K562 (cell line): ENCODE measurements around the gene CXCL14. TPM values are rescaled to one million over a fixed set of nuclear protein-coding genes. Genes with fewer than 3 reads are reported as not detected.

ENCODE experiments used
- ATAC-seq: fragments of 200-7000 bp; cut with Tn5 transposase; 3 replicates; pipeline ENCODE4 v1.9.1; 2020; ENCODE audit warnings: moderate library complexity
- BruUV-seq: library from RNA; stranded (reverse); fragments of 400-500 nt; replicated peaks from 2 replicates; lab custom pipeline; 2021; lab: Mats Ljungman, UMichigan
- CTCF ChIA-PET: fragments of 300-600 bp; formaldehyde crosslinking; extraction: SDS; loops from one replicate; lab custom pipeline; 2021; ENCODE audit warnings: low intra/inter-chr PET ratio; lab: Yijun Ruan, JAX
- POLR2A ChIA-PET: fragments of 300-600, 350-650 bp; sonication (Branson Sonifier 250); formaldehyde crosslinking; extraction: SDS; loops from one replicate; lab custom pipeline; 2021; ENCODE audit warnings: antibody characterized with exemption, inconsistent platforms; lab: Yijun Ruan, JAX
- DNase-seq, 4 experiments: peaks; one replicate each; pipeline versions ENCODE4 v3.0.0 to v3.0.0-alpha.2; 2011 to 2018; ENCODE audit warnings: low spot score in 3 of 4, mixed read lengths in 3 of 4; ENCODE audit errors: extremely low read depth in 1 of 4
- FAIRE-seq: peaks from 2 replicates; lab custom pipeline; 2011; peaks lifted over from hg19 to GRCh38; lab: Jason Lieb, UNC
- H2AFZ ChIP-seq: 2 replicates; pipeline ENCODE4 v1.6.0; 2011; ENCODE audit warnings: low read depth, low read length, control low read depth, inconsistent platforms
- H3K27ac ChIP-seq: fragments of 200-600 bp; 3 replicates; pipeline ENCODE4 v1.8.0; 2011; ENCODE audit warnings: low read depth, mild to moderate bottlenecking, control low read depth, inconsistent platforms, low read length, moderate library complexity, mixed read lengths; ENCODE audit errors: extremely low read depth
- H3K27me3 ChIP-seq, 2 experiments: fragments of 300-600 bp in 1 of 2; 2 replicates in 1 of 2; 3 replicates in 1 of 2; pipeline versions ENCODE4 v1.6.0 to v1.8.0; 2011; ENCODE audit warnings: inconsistent platforms in 2 of 2, low read length in 2 of 2, mild to moderate bottlenecking in 1 of 2, mixed read lengths in 1 of 2, moderate library complexity in 1 of 2; ENCODE audit not compliant: control insufficient read depth in 2 of 2, insufficient read depth in 2 of 2
- H3K36me3 ChIP-seq: fragments of 300-600 bp; 3 replicates; pipeline ENCODE4 v1.8.0; 2011; ENCODE audit warnings: mild to moderate bottlenecking, low read length, inconsistent platforms; ENCODE audit not compliant: control insufficient read depth, insufficient read depth
- H3K4me1 ChIP-seq, 2 experiments: fragments of 200-600 bp in 1 of 2; replicated peaks in 1 of 2; 2 replicates in 1 of 2; 3 replicates in 1 of 2; pipeline versions ENCODE4 v1.5.1 to v1.8.0; 2011; ENCODE audit warnings: inconsistent platforms in 2 of 2, low read length in 2 of 2, mild to moderate bottlenecking in 1 of 2, mixed read lengths in 1 of 2, moderate library complexity in 1 of 2; ENCODE audit not compliant: control insufficient read depth in 2 of 2, insufficient read depth in 2 of 2
- H3K4me2 ChIP-seq: 2 replicates; pipeline ENCODE4 v1.6.1; 2011; ENCODE audit warnings: low read length, control low read depth, inconsistent platforms, mixed read lengths; ENCODE audit not compliant: insufficient read depth
- H3K4me3 ChIP-seq: fragments of 200-600 bp; sonication (generic), shearing (Covaris generic); 2 replicates; pipeline ENCODE4 v1.5.1; 2016; ENCODE audit warnings: control low read depth, inconsistent platforms
- H3K79me2 ChIP-seq: fragments of 200-600 bp; 3 replicates; pipeline ENCODE4 v1.8.0; 2011; ENCODE audit warnings: low read length, inconsistent platforms; ENCODE audit not compliant: control insufficient read depth, insufficient read depth
- H3K9ac ChIP-seq, 2 experiments: 2 replicates each; pipeline versions ENCODE4 v1.6.0 to v1.6.1; 2011; ENCODE audit warnings: low read depth in 2 of 2, low read length in 2 of 2, control low read depth in 1 of 2, inconsistent platforms in 1 of 2, mild to moderate bottlenecking in 1 of 2, mixed read lengths in 1 of 2; ENCODE audit not compliant: insufficient read depth in 1 of 2
- H3K9me1 ChIP-seq: one replicate; pipeline ENCODE4 v1.6.0; 2011; ENCODE audit warnings: inconsistent platforms, mild to moderate bottlenecking, low read length, moderate library complexity; ENCODE audit not compliant: control insufficient read depth, insufficient read depth
- H3K9me3 ChIP-seq: replicated peaks from 2 replicates; pipeline ENCODE4 v1.5.1; 2011; ENCODE audit warnings: low read depth, low read length, inconsistent platforms; ENCODE audit not compliant: control insufficient read depth, insufficient read depth
- H4K20me1 ChIP-seq: replicated peaks from 2 replicates; pipeline ENCODE4 v1.6.1; 2011; ENCODE audit warnings: low read length, inconsistent platforms, mixed read lengths; ENCODE audit not compliant: control insufficient read depth, insufficient read depth
- ARNT ChIP-seq, 2 experiments: fragments of 450-650 bp; IDR thresholded peaks; 2 replicates each; pipeline ENCODE4 v1.6.1; 2016; ENCODE audit warnings: mild to moderate bottlenecking in 1 of 2
- ETS2 ChIP-seq: IDR thresholded peaks from 2 replicates; pipeline ENCODE4 v1.6.1; 2016; ENCODE audit warnings: borderline replicate concordance, missing genetic modification characterization, mild to moderate bottlenecking, moderate library complexity, missing compliant biosample characterization; ENCODE audit not compliant: poor library complexity, severe bottlenecking
- ETV1 ChIP-seq: fragments of 450-650 bp; conservative IDR thresholded peaks from 2 replicates; pipeline ENCODE4 v1.6.1; 2016; ENCODE audit warnings: missing genetic modification characterization, control low read depth, low read depth, missing compliant biosample characterization
- MBD2 ChIP-seq: sonication (generic); IDR thresholded peaks from 2 replicates; pipeline ENCODE4 v1.6.1; 2016; ENCODE audit warnings: low read depth, borderline replicate concordance
- MTA2 ChIP-seq: fragments of 450-650 bp; IDR thresholded peaks from 2 replicates; pipeline ENCODE4 v1.6.1; 2016; ENCODE audit warnings: low read depth
- NFE2 ChIP-seq: IDR thresholded peaks from 2 replicates; pipeline ENCODE4 v1.6.1; 2014; ENCODE audit warnings: antibody characterized with exemption, low read depth
- NFIC ChIP-seq: fragments of 450-650 bp; IDR thresholded peaks from 2 replicates; pipeline ENCODE4 v1.6.1; 2017; ENCODE audit warnings: mild to moderate bottlenecking, inconsistent platforms
- NR1H2 ChIP-seq: sonication (generic); formaldehyde crosslinking; IDR thresholded peaks from 2 replicates; pipeline ENCODE4 v1.4.0; 2020; ENCODE audit warnings: mild to moderate bottlenecking, missing genetic modification reagents
- ZNF232 ChIP-seq: sonication (generic); formaldehyde crosslinking; IDR thresholded peaks from 2 replicates; pipeline ENCODE4 v1.8.0; 2022; ENCODE audit warnings: mild to moderate bottlenecking, missing genetic modification reagents
- ZNF347 ChIP-seq: fragments of 450-650 bp; formaldehyde crosslinking; IDR thresholded peaks from 2 replicates; pipeline ENCODE4 v1.4.0; 2020; ENCODE audit warnings: low read depth, mild to moderate bottlenecking, moderate library complexity
- ZNF561 ChIP-seq: fragments of 450-650 bp; formaldehyde crosslinking; conservative IDR thresholded peaks from 2 replicates; pipeline ENCODE4 v1.4.0; 2020; ENCODE audit warnings: mild to moderate bottlenecking, moderate library complexity
- ZNF696 ChIP-seq: fragments of 250-450 bp; sonication (Bioruptor Pico); conservative IDR thresholded peaks from 2 replicates; pipeline ENCODE4 v1.4.0; 2020; ENCODE audit warnings: mild to moderate bottlenecking, moderate library complexity
- WGBS: fragments of 100-300 bp; shearing (Covaris generic); methylation state at CpG from one replicate; pipeline ENCODE4 v1.1.6; 2016; ENCODE audit warnings: low coverage, mixed read lengths; ENCODE audit not compliant: insufficient coverage; ENCODE audit errors: missing lambda C conversion rate; 5-methylcytosine and 5-hydroxymethylcytosine counted together
- in situ Hi-C: fragments of 300-500 bp; cut with MboI; formaldehyde crosslinking; loops from 4 replicates; pipeline ENCODE4 v1.15.0; 2018; ENCODE audit warnings: inconsistent platforms, mixed read lengths
- intact Hi-C: fragments of 100-400 bp; cut with micrococcal nuclease; formaldehyde crosslinking; loops from 2 replicates; pipeline ENCODE4 v1.14.2; 2022
- polyA plus RNA-seq, 8 experiments: library from polyadenylated mRNA; depleted of rRNA in 4 of 8; stranded (reverse) in 5 of 8; unstranded in 3 of 8; fragments of >200 nt; fragmentation: Nextera tagmentation in 2 of 8; fragmentation: Illumina TruSeq in 1 of 8; extraction: Ambion mirVana in 2 of 8; extraction: Trizol in 1 of 8; gene quantifications; 2 replicates each; pipeline versions ENCODE4 v1.2.1 to v1.2.3, GENCODE V29; 2011 to 2014; ENCODE audit warnings: inconsistent platforms in 1 of 8, missing spikeins in 1 of 8
- total RNA-seq, 7 experiments: library from RNA; depleted of rRNA in 6 of 7; stranded (reverse); fragments of >200 nt in 6 of 7; fragmentation: Illumina TruSeq in 2 of 7; extraction: Trizol in 2 of 7; gene quantifications; 2 replicates each; pipeline versions ENCODE4 v1.2.1 to v1.2.3, GENCODE V29; 2011 to 2021; ENCODE audit warnings: low replicate concordance in 1 of 7

Gene CXCL14
- total and polyA plus RNA-seq, 9 of the 15 experiments (the other 6 are each of a cell fraction or from before 2014, with no cell fraction given) = not detected

GRCh38 chr5:135571066-135571609 is 7.7 kb downstream of the CXCL14 start:
- intact Hi-C loops (no loop called here), in situ Hi-C loops (no loop called here)
- Histone ChIP-seq H3K79me2 (no peaks in the 10 kb centered on the region), H3K9me1 (no peaks in the 10 kb centered on the region), H3K4me2 (no peak overlapping the region), H3K36me3 (no peaks in the 10 kb centered on the region), H3K27ac (no peak overlapping the region), H3K4me1 (peaks cover 7 to 8% of the 10 kb centered on the region in 2 experiments), H3K27me3 (peaks cover 2 to 24% of the 10 kb centered on the region in 2 experiments; a peak in 3 of 5 replicates)
- BruUV-seq = no TSS peak
- DNase-seq = no peak
- WGBS = 7% methylated on average over 10 of the region's 10 CpGs
- CTCF ChIA-PET = interaction anchor here (0.8 kb wide), 1 partner anchor 107 kb away, joined by 3 read pairs; no protein-coding TSS in a partner anchor
- TF ChIP-seq ZNF232 (CRISPR knock-in tag) (no peak), NFIC (no peak), NR1H2 (CRISPR knock-in tag) (no peak), MTA2 (no peak), ZNF696 (CRISPR knock-in tag) (no peak), ZNF347 (CRISPR knock-in tag) (no peak), ZNF561 (no peak), ETV1 (tag) (no peak), ARNT (IDR thresholded peaks at IDR 0.05) (no peak), ETS2 (tag) (no peak), MBD2 (no peak), NFE2 (no peak)
- TF ChIP-seq, all 486 proteins: peak for 0
- FAIRE-seq = no peak
- Histone ChIP-seq H3K9ac (no peak overlapping the region), H3K4me3 (no peak overlapping the region), H2AFZ (no peak overlapping the region), H3K9me3 (no peaks in the 10 kb centered on the region), H4K20me1 (0 out of 2 replicates have a peak, but pooled peaks cover 3% of the 10 kb centered on the region)
- no peak for ATAC-seq
- POLR2A ChIA-PET = no interaction called here
